HG02870 (cell line): Measurements from ENCODE around the gene PEAR1.
"Not testable (repeated sequence)": the region's sequence is repeated elsewhere in the genome, so short reads cannot be mapped to it uniquely, and the experiment has no call there.

Experiments
- ATAC-seq: cut with Tn5 transposase; IDR thresholded peaks from one replicate; pipeline ENCODE4 v1.9.1; 2021; ENCODE audit warnings: mild to moderate bottlenecking, moderate library complexity; ENCODE audit not compliant: unreplicated experiment

PEAR1 gene

DNA sequence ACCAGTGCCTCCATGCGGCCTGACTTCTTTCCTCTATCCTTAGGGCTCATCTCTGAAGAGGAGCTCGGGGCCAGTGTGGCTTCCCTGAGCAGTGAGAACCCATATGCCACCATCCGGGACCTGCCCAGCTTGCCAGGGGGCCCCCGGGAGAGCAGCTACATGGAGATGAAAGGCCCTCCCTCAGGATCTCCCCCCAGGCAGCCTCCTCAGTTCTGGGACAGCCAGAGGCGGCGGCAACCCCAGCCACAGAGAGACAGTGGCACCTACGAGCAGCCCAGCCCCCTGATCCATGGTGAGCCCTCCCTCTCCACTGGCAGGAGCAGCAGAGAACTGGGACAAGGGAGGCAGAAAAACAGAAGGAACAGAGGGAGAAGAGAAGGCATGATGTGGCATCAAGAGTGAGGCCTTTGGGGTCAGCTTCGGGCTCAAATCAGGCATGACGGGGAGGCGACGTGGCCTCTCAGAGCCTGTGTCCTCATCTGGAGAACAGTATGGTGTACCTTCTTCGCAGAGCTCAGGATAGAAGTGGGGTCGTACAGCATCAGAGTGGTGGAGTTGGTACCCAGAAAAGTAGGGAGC lies 20.4 kb downstream of the PEAR1 start:
- no peak for ATAC-seq

DNA sequence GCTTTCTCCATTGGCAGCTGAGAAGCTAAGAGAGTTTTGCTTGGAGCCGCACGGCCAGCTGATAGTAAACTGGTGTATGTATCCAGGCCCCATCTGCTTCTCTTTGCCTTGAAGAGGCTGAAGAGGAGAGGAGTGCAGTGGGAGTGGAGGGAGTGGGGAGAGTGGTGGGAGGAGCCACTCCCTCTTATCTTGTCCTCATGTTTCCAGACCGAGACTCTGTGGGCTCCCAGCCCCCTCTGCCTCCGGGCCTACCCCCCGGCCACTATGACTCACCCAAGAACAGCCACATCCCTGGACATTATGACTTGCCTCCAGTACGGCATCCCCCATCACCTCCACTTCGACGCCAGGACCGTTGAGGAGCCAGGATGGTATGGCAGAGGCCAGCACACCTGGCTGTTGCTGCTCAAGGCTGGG lies 20.9 kb downstream of the PEAR1 start:
- ATAC-seq, result no peak

DNA sequence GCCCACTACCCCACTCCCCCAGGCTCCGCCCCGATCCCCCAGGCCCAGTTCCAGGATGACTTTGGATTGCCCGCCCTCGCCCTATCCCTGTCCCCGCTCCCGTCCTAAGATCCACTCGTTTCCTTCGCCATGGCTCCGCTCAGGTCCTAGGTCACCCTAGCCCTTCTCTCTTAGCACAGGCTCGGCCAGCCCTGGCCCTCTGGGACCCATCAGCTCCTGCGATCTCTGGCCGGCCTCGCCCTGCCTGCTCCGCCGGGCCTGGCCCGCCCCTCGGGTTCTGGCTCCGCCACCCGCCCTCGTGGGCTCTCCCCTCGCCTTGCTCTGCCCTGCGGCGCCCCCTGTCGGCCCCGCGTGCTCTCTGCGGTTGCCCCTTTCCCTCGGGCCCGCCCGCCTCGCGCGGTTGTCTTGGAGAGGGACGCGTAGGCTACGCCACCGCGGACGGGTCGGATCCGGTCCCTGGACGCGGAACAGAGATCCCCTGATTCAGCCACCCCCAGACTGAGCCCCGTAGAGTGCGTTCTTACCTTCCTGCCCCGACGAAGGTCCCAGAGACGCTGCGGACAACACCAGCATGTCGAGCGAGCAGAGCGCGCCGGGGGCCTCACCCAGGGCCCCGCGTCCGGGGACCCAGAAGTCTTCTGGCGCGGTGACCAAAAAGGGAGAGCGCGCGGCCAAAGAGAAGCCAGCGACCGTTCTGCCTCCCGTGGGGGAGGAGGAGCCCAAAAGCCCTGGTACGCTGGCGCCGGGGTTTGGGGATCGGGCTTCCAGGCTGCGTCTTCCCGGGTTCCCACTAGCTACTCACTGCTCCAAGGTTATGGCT lies 26.9 kb downstream of the PEAR1 start, which contains the start of gene LRRC71:
TSS of gene LRRC71 (plus strand) at position 400 of the 820 bp plus-strand sequence. CDS start at position 572, 172 bp downstream.
- no peak for ATAC-seq

DNA sequence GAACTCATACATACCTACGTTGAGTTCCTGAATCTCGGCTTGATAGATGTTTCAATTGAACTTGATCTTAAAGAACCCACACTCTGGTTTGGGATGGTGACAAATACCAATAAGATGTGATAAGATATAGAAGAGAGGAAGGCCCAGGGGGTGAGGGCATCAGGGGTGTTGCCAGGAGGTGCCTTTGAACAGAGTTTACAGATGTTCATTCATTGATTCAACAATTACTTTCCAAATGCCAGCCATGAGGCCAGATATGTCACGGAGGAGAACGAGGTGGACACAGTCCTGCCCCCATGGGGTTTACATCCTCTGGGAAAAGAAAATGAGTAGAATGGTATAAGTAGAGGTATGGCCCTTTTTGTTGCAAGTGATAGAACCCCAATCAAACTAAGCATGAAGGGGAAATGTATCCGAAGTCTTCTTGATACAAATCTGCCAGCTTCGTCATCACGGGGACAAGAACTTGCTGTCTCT lies 27.6 kb downstream of the PEAR1 start:
- ATAC-seq, result no peak

DNA sequence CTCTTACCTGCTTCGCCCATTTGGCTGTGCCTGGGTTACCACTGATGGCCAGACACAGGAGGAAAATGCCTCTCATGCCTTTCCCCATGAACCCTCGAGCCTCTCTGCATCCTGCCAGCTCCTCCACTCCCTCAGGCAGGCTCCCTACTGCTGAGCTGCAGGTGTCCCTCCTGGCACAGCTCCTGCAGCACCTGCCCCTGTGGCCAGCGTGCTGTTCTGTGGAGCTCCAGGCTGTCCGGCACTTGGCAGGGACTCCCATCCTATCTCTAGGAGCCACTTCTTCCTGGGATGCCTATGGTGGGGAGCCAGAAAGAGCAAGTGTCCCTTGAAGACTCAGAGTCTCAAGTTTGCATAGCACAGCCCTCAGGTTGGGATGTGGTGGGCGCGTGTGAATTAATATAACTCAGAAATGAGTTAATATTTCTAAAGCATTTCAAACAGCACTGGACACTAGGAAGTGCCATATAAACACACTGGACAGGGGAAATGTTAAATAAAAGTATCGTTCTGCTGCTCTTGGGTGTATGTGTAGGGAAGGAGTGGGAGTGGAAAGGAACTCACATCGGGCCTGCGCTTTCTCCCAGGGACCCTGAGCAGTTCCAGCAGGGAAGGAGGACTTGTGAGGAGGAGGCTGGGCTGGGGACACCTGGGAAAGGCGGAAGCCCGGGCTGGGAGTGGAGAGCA lies 29.6 kb downstream of the PEAR1 start:
- ATAC-seq, result no peak

DNA sequence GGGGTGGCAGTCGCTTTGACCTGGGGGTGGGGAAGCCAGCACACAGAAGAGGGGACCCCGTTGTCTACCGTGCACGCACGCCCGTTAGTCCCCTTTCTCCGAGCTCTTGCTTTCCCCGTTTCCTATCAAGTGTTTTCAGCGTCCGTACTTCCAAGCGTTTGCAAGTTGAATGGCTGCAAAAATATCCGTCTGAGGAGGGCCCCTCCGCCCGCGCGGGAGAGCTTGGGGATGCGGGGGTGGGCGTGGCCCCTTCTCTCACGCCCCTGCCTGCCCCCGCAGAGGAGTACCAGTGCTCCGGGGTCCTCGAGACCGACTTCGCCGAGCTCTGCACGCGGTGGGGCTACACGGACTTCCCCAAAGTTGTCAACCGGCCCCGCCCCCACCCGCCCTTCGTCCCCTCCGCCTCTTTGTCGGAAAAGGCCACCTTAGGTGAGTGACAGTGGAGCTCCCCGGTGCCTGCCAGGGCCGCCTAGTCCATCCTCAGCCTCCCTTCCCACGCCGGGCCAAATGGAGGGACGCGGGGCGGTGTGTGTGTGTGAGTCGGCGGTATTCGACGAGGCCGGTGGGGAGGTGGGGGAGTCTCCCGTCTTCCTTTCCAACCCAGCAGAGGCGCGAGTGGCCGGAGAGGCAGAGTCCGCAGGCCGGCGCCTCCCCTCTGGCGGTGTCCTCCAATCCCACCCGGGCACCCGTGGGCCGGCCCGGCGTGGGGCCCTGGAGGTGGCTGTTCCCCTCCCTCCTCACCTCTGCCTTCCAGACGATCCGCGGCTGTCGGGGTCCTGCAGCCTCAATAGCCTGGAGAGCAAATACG lies 30.4 kb downstream of the PEAR1 start:
- no peak for ATAC-seq

DNA sequence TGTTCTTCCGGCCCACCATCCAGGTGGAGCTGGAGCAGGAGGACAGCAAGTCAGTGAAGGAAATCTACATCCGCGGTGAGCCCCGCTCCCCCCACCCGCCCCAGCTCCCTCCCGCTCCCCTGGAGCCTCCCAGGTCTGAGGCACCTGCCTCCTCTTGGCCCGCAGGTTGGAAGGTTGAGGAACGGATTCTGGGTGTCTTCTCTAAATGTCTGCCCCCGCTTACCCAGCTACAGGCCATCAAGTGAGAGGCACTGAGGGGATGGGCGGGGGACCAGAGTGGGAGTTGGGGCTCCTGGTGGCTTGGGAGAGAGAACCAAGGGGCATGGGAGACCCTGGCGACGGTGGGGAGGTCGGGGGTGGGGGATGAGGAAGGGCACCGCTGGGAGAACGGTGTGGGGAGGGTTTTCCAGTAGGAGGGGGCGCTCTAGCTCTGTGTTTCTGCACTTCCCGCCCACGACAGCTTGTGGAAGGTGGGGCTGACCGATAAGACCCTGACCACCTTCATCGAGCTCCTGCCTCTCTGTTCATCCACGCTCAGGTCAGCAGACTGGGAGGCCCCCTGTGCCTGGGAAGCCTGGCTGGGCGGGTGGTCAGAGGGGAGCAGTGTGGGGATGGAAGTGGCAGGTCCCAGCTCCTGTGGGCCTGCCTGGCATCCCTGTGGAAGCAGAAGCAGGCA lies 31.1 kb downstream of the PEAR1 start:
- ATAC-seq, result no peak

DNA sequence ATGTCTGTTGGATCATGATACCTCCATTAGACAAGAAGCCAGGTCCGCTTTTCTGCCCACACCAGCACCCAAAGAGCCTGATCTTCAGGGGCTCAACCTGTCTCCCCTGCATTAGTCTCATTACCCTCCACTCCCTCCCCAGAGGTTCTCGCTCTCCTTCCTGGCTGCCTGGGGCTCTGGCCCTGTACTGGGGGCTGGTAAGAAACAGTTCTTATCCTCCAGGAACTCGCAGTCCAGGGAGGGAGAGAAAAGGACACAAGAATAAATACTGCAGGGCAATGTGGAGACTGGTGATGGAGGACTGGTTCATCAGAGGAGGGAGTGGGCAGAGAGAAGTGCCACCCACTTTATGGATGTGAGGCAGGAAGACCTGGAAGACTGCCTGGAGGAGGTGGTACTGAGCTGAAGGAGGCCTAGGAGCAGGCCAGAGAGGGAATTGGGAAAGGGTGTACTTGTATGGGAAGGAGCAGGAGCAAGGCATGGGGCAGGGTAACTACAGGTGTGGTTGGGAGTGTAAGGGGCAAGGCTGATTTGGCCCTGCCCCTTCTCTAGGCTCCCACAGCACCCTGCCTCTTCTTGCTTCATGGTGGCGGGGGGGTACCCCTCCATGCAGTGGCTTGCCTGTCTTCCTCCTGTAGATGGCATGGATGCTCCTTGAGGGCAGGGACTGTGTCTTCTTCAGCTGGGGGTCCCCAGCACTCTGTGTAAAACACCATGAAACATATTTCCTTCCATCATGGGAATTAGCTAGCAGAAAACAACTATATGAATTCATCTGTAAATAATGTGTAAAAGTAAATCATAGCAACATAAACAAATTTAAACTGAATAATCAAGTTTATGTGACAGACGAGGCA lies 31.9 kb downstream of the PEAR1 start:
- no peak for ATAC-seq

DNA sequence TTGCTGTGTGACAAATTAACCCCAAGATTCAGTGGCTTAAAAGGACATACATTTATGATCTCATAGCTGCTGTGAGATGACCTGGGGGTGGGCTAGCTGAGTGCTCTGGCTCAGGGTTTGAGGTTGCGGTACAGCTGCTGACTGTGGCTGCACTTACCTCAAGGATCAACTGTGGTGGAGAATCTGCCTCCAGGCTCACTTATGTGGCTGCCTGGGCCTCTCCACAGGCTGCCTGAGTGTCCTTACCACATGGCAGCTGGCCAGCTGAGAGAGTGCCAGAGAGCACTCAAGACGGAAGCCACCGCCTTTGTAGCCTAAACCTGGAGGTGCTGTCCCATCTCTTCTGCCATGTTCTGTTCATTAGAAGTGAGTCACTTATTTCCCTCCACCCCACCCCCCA lies 32.7 kb downstream of the PEAR1 start:
- no peak for ATAC-seq

DNA sequence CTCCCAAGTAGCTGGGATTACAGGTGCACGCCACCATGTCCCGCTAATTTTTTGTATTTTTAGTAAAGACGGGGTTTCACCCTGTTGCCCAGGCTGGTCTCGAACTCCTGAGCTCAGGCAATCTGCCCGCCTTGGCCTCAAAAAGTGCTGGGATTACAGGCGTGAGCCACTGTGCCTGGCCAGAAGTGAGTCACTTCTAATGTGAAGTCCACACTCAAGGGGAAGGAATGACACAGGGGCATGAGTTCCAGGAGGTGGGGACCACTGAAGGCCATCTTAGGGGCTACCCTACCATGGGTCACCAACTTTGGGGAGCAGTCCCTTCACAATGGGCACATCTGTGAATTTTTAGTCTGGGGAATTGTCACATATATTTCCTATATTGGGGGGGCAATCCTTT lies 33.2 kb downstream of the PEAR1 start:
- not testable (repeated sequence) for ATAC-seq

DNA sequence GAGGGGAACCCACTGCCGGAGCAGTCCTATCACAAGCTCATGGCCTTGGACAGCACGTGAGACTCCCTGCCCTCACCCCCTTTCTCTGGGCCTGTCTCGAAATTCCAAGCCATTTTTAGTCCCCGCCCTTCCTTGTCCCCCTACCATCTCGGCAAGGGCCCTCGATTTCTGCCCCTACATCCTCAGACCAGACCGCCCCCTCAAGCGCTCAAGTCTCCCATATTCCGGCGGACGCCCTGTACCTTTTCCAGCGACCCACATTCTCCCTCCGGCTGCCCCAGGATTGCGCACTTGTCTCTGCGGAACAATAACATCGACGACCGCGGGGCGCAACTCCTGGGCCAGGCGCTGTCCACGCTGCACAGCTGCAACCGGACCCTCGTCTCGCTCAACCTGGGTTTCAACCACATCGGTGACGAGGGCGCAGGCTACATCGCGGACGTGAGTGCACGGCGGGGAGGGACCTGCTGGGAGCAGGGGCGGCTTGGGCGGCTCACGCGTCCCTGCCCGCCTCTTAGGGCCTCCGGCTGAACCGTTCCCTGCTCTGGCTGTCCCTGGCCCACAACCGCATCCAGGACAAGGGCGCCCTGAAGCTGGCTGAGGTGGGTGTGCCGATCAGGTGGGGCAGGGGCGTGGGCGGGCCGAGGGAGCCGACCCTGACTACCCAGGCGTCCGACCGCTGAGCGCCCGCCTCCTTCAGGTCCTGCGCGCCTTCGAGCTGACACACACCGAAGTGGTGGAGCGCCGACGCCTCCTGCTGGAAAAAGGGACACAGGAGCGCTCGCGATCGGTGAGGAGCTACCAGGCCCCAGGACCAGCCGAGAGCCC lies 33.9 kb downstream of the PEAR1 start:
- no peak for ATAC-seq

DNA sequence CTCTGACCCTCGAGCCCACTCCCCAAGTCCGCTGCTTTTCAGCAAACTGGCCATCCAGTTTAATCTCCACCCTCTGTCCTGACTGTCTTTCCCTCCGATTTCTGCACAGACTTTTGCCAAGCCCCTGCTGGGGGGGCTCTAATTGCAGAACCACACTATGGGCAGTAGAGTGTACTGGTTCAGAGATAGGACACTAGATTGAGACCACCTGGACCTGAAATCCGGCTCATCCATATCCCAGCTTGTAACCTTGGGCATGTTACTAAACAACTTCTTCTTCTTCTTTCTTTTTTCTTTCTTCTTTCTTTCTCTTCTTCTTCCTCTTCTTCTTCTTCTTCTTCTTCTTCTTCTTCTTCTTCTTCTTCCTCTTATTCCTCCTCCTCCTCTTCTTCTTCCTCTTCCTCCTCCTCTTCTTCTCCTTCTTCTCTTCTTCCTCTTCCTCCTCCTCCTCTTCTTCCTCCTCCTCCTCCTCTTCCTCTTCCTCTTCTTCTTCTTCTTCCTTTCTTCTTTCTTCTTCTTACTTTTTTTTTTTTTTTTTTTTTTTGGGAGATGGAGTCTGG lies 34.6 kb downstream of the PEAR1 start:
- no peak for ATAC-seq

DNA sequence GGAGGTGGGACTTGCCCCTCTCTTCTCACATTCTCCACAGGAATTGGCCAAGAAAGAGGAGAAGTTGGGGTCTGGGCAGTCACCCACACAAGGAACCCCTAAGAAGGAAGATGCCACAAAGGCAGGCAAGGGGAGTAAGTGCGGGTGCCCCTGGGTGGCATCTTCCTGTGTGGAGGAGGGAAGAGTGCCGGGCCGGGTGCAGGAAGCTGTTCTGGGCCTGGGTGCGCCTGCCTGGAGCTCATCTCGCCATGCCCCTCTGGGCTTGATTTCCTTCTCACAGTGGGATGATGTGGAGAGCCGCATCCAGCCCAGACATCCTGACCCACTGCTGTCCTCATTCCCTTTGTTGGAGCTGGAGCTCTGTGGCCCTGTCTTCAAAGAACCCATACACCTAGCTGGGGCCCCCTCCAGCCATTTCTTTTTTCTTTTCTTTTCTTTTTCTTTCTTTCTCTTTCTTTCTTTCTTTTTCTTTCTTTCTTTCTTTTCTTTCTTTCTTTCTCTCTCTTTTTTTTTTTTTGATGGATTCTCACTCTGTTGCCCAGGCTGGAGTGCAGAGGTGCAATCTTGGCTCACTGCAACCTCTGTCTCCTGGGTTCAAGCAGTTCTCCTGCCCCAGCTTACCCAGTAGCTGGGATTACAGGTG lies 36.2 kb downstream of the PEAR1 start:
- ATAC-seq, result no peak

DNA sequence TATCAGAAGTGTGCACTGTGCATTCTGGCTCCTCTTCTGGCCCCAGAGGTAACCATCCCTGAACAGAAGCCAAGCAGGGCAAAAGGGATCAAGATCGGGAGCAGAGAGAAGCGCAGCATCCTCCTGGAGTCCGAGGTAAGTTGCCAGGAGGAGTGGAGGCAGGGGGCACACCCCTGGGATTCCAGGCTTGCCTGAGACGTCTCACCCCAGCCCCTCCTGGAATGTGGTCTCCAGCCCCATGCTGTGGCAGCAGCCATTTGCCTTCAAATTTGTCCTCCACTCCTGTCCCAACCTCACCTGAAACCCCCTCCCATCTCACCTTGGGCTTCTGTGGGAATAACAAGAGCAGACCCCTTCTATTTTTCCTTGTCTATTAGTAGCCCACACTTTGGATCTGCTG lies 37.0 kb downstream of the PEAR1 start:
- ATAC-seq, result no peak

DNA sequence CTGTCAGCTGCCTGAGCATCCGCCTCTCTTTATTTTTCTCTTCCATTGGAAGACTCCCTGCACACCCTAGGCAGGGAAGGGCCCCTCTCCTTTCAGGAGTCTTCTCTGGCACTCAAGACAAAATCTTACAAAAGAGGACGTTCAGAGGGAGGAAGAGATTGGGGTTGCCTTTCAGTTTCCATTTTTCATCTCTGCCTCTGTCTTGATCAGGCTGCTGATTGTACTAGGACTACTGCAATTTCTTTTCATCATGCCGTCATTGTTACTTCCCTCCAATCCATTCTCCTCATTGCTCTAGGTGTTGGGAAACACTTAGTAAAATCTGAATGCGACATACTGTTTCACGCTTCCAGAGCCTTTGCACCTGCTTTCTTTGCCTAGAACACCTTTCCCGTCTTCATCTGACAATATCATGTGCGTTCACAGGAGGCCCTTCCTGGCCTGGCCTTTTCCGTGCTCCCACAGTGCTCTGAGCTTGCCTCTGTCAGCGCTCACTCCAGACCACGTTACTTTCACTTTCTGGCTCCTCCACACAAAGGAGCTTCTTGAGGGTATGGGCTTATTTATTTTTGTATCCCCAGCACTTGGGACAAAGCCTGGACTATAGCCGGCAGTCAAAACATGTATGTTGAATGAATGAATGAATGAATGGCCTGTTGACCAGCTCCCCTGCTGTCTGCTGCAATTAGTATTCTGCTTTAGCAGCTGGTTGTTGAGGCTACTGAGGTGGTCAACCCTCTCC lies 37.9 kb downstream of the PEAR1 start:
- ATAC-seq, result no peak

DNA sequence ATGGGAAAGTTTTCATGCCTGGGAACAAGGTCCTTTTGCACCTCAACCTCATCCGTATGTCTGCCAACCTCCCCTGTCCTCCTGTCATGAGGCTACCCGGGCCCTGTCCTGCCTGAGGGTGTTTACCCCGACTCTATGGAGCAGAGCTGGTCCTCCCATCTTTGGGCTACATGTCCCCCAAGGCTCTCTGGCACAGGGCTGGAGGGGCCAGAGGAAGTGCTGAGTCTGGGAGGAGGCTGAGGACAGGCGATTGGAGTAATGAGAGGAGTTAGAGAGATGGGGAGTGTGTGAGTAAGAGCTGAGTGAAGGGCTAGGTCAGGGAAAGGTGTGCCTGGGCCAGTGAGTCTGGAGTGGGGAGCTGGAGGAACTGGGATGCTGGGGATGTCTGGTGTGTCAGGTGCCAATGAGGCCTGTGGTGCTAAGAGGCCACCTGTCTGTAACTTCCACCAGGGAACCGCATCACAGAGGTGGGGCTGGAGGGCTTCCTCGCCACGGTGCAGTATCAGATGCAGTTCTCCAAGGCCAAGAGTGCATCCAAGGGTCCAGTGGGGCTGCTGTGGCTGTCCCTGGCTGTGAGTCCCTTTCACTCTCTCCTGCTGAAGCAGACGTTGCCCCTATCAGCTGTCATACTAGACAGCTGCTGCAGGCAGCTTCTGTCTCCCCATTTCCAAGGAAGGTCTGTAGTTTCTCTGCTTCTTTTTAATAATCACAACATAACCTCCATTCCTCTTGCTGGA lies 38.6 kb downstream of the PEAR1 start:
- no peak for ATAC-seq
